Measurements from ENCODE around the gene CYFIP1.

Gene CYFIP1

DNA sequence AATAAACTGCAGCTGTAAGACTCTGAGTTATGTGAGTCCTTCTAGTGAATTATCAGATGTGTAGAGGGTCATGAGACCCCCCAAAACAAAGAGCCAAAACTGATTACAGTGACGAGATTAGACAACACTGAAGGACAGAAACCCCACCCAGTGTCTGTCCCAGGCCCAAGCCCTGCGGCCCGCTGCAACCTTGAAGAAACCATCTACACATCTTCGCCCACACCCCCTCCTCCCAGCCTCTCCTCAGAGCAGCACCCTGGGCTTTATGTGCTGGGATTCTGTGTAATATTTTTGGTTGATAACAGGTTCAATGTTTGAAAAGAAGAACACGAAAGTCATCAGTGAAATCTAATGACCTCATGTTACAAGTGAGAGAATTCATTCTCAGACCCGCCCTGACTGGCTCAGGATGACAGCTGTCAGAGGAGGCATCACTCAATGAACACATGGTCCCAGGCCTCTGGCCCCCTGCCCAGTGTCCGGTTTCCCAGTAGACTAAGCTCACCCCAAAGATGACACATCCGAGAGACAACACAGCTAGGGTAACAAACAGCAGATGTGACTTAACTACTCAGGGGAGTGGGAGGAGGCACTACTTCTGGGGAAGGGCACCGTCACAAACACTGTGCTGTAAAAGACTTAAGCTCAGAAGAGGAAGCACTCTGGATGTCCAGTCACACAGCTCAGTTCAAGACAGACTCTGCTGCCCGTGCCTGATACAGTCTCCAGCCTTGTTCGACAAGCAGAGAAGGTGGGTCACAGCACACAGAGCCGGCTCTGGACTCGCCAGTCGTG, 92.8 kb downstream of the CYFIP1 start:
- no peak for DNase-seq

DNA sequence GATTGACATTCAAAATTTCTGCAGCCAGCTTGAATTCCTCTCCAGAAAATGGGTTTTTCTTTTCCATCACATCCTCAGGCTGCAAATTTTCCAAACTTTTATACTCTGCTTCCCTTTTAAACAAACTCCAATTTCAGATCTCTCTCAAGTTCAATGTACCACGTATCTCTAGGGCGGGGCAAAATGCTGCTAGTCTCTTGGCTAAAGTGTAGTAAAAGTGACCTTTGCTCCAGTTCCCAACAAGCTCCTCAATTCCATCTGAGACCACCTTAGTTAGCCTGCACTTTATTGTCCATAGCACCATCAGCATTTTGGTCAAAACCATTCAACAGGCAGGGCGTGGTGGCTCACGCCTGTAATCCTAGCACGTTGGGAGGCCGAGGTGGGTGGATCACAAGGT, 95.0 kb downstream of the CYFIP1 start:
- no peak for DNase-seq

DNA sequence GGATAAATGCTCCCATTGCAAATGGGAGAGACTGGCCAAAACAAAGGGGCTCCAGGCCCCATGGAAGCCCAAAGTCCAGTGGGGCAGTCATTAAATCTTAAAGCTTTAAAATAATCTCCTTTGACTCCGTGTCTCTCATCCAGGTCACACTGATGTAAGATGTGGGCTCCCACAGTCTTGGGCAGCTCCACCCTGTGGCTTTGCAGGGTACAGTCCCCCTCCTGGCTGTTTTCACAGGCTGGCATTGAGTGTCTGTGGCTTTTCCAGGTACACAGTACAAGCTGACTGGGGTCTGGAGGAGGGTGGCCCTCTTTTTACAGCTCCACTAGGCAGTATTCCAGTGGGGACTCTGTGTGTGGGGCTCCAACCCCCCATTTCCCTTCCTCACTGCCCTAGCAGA, 95.8 kb downstream of the CYFIP1 start:
- no peak for DNase-seq

DNA sequence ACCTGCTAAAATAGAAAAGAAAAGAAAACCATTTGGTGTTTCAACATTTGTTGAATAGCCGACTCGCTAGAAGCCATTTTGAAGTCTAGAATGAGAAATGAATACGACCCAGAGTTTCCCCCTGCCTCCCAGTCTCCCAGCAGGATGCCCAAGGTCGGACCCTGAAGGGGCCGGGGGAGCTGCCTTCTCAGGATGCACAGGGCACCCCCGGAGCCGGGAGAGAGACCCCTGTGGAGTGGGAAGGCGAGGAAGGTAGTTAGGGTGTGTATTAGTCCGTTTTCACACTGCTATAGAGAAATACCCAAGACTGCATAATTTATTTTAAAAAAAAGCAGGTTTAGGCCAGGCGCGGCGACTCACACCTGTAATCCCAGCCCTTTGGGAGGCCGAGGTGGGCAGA, 97.0 kb downstream of the CYFIP1 start:
- no peak for DNase-seq

DNA sequence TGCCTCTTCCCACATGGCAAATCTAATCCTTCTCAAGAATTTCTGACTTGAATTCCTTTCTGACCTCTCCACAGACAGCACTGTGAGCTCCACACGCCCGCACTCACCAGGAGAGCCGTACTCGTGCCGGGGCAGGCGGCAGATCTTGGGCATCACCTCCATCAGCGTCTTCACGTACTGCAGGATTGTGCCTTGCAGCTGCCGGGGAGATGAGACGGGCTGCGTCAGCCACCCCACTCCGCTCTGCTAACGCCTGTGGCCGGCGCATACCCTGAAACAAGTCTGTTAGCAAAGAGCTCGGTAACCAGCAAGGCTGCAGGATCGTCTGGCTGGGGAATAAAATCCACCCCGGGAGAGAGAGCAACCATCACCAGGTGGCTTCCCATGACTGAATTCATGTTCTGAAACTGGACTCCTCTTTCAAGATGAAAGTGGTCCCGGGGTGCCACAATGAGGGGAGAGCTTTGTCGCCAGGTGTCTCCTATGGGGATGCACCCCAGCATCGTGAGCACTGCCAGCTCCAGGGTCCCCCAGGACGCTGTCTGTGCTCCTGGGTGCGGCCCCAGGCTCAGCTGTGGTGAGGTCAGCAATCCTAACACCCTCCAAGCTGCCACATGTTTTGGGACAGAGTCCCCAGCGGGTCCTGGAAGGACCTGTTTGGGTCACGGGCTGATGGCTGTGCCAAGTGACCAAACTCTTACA, 98.3 kb downstream of the CYFIP1 start:
- DNase-seq, result no peak

DNA sequence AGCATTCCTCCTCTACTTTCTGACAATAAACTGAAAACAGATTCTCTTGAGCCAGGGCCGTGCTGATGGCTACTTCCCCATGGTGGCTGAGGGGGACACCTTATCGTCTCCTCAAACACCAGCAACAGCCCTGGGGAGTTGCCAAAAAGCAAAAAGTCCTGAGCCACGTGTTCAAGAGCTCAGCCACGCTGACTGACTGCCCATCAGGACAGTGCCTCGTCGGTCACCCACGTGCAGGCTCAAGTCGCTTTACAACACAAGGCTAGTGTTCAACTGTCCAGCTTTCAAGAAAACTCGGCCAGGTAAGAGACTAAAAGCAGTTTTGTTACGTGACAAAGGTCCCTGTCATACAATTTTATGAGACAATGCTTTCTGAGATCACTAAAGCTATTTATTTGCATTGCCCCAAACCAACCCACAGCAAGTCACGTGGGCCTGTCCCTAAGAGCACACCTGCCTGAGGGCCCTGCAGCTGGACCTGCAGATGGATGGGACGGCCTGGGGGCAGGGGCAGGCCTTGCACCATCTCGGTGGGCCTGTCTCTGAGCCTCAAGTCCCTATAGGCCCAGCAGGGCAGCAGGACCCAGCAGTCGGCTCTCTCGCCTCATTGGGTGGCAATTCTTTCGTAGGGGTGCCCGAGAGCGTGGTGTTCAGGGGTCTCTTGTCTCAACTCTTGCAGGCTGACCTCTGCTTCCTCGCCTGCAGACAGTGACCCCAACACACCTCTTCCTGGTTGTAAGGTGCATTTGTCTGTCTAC, 99.0 kb downstream of the CYFIP1 start:
- no peak for DNase-seq

DNA sequence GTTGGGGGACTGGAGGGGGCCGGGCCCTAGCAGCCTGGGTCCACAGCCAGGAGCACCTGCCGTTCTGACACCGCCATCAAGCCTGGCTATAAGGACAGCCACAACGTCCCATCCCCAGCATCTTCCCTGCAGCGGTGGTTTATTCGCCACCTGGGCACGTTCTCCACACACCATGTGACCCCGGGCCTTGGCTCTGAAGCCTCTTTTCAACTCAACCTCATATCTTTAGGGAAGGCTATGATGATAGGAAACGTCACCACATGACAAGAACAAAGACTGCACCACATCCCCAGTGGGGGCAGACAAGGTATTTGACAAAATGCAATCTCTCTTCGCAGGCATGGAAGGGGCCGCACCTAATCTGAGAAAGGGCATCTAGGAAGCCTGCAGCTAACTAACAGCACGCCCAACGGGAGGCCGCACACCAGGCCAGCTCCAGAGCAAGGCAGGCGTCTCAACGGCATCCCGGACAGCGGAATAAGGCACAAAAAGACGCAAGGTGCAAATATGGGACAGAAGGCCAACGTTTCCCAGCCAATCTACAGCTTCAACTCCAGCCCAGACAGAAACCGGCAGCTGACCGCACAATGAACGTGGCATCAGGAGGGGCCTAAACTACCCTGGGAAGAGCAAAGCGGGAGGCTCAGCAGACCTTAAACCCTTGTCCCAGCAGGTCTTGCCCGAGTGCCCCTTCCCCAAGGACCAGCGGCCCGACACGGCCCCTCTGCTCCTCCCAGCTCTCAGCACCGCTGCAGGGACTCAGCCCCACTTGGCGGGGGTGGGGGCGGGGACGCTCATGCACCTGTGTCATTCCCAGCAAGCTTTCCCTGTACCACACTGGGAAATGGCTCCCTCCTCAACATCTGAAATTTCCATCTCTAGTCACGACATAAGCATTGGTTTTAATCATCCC, 99.8 kb downstream of the CYFIP1 start:
- no peak for DNase-seq

DNA sequence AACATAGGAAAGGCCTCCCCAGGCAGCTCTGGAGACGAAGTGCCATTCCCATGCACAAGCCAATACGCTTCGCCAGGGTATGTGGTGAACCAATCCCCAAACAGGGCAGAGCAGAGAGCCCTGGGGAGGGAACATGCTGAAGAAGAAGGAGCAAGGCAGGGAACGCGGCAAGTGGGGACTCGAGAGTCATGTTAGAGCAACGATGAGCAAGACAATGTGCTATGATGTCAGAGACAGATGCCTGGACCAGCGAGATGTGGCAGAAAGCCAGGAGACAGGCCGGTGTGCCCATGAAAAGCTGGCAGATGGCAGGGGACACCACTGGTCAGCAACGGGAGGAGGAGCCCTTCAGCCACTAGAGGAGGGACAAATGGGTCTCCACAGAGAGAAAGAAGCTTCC, 102.1 kb downstream of the CYFIP1 start:
- DNase-seq, result no peak

DNA sequence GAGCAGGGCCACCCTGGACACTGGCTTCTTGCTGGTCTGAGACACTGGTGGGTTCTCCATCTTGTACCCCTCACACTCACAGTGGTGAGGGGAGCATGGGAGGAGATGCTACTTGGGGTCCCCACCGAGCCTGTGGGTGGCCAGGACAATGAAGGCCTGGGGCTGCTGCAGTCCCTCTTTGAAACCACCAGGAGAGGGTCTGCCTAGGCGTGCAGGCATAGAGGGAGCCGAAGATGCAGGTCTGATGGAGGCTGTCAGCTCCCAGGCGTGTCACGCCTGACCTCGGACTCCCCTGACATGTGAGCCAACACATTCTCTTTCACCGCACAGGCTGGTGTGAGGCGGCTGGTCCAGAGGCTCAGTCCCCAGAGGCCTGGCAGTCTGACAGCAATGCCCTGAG, 102.6 kb downstream of the CYFIP1 start:
- DNase-seq, result no peak

DNA sequence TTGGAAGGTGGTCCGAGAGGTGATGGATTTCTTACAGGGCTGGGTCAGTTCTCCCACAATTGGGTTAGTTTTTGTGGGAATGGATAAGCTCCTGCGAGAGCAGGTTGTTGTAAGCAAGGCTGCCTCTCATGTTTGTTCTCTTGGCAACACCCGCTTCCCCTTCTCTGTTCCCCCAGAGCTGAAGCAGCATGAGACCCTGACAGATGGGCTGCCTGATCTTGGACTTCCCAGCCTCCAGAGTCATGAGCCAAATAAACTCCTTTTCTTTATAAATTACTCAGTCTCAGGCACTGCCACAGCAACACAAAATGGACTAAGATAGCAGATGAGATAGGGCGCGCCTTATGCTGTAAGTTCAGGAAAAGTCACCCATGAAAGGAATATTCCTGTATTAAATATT, 103.1 kb downstream of the CYFIP1 start:
- DNase-seq, result no peak

DNA sequence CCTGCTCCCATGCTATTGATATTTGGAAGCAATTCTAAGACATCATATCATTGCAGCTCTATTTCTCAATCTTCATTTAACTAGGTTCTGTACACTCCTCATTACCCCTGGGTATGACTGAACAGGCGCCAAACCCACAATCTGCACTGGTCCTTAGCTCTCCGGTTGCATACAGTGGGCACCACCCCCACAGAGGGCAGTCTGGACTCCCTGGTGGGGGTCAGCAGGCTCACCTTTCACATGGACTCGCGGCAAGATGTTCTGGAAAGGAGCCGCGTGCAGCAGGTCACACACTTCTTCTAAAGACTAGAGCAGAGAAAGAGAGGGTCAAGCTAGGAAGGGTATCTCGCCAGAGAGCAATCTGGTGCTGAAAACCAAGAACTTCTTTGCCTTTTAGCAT, 105.2 kb downstream of the CYFIP1 start:
- no peak for DNase-seq

DNA sequence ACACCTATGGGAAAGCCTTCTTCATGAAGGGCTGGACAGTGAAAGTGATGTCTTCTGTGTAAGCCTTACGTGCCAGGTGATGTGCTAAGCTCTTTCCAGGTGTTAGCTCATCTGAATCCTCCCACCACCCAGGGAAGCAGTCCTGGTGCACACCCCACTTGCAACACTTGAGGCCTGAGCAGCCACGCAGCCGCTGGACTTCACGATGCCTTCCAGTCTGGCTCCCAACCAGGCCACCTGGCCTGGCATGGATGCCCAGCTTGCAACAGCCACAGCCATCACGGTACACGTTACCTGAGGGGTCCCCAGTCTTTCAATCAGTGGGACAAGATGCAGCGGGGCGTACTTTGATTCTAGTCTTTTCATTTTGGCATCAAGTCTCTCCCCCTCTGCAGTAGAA, 105.9 kb downstream of the CYFIP1 start:
- DNase-seq, result no peak

DNA sequence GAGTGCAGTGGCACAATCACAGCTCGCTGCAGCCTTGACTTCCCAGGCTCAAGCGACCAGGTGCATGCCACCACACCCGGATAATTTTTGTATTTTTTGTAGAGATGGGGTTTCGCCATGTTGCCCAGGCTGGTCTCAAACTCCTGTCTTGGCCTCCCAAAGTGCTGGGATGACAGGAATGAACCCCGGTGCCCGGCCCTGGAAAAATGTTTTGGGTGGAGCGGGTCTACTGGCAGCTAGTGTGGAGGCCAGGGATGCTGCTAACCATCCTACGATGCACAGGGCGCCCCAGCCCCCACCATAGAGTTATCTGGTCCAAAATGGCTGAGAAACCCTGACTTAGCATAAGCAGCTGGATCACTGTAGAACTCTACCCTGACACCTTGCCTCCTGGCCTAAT, 106.3 kb downstream of the CYFIP1 start:
- DNase-seq, result no peak

DNA sequence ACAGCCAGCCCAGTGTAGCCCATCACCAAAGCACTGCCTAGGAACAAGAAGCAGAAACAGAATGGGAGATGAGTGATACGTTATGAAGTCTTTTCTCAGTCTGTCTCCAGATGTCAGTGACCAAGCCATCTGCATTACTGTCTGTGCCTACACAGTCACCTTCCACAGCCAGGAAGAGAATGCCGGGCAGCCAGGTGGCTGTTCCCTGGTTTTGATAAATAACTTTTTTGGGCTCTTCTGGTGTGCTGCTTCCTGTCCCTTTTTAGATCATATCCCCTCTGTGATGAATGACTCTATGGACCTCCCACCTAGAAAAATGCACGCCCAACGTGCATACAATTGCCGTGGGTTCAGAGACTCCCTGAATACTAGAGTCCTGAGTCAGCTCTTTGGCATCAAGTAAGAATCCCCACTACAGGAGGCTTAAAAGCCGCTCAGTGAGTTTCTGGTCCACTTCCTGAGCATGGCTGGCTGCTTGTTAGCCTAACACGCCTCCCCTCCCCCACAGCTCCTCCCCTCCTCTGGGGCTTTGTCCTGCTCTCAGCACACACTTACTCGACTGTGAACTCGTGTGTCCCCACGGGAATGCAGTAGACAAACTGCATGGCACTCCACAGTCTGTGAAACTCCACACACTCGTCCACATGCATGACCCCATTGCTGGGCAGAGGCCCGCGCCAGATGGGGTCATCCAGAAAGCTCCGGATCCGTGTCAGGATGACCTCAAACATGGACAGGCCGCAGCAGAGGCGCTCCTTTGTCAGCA, 107.0 kb downstream of the CYFIP1 start:
- no peak for DNase-seq

DNA sequence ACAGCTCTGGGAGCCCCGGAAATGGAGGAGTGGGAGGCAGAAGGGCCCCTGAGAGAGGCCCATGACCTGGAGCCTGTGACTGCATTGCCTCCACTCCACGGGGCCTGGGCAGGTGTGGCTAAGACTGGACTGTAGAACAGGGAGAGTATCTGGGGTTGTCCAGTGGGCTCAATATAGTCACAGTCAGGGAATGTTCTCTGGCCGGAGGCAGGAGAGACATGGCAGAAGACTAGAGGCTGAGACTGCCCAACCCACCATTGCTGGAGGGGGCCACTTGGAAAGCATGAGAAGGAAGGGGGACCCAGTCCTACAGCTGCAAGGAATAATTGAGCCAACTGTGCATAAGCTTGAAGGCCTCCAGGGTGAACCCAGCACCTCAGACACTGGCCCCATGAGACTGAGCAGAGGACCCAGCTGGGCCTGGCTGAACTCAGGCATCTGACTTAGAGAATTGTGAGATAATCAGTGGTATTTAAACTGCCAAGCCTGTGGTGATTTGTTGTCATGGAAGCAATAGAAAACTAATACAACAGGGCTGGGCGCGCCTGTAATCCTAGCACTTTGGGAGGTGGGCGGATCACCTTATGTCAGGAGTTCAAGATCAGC, 108.6 kb downstream of the CYFIP1 start:
- DNase-seq, result no peak

DNA sequence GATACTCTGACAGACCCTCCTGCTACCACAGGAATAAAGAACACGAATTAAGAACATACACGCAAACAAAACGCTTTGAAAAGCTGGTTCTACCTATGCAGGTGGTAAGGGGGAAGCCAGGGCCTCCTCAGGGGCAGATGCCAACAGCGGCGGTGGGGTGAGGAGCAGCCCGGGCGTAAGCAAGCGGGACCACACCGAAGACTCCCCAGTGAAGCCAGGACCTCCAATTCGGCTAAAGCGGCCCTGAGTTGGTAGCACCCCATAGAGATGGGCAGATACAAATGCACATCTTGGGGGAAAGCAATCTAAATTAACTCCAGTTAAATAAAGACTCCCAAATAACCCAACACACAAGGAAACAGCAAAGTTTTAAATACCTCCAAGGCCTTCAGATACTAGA, 109.3 kb downstream of the CYFIP1 start:
- DNase-seq, result no peak

DNA sequence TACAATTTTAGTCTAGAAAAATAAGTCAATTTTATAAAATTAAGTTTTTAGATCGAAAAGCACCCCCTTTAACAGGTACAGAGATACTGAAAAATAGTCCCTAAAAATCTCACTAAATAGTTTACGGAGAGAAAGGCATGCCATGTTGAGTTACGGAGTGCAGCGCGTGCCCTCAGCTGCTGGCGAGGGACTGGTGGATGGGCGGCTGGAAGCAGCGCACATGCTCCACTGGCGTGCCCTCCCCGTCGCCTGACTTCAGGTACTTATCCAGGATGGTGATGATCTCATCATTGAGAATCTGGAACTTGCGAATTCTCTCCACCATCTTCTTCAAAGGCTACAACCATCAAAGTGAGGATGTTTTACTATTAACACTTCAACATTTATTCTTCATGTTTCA, 110.3 kb downstream of the CYFIP1 start:
- no peak for DNase-seq

DNA sequence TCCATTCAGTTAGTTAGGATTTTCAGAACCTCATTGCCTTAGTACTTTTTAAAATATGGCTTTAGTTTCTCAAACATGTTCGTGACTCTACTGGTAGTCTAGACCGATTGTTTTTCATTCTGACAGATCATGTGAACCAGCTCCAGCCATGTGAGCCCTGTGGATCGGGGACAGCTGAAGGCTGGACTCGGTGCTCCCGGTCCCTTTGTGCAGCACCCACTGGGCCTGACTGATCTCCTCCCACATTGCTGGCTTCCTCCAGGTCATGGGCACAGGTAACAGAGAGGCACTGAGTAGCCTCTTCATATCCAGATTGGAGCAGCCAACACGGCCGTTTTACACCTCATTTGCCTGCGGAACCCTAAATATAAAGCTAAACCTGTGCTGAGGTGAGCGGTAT, 111.2 kb downstream of the CYFIP1 start:
- DNase-seq, result no peak

DNA sequence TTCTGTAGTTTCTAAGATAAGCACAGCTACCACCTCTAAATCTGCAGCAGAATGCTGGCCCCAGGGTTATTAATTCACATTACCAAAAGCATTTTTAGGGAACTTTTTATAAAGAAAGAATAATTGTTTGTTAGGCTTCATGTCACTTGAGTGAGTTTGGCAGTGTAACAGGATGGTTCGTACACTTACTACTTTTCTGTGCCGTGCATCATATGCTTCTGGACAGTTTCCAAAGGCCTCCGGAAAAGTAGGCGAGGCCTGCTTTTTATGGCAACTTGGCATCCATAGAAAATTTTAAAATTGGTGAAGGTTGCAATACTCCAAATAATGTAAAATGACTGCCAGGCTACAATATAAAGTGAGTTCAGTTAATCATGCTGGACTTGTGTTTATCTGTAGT, 111.7 kb downstream of the CYFIP1 start:
- no peak for DNase-seq

DNA sequence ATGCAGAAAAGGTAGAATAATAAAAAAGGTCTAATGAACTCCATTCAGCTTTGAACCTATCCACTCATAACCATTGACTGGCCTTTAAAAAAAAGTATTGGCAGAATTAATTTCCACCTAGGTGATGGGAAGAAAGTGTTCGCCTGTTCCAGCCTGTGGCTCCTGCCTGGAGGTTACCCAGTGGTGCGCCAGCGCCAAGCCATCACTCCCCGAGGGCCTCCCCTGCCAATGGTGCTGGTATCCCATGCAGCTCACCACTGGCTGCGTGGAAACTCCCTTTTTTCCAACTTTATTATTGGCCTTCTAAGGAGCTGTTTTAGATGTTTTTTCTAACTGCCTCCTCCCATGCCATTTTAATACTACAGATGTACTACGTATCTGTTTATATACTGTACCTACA, 112.3 kb downstream of the CYFIP1 start:
- no peak for DNase-seq

DNA sequence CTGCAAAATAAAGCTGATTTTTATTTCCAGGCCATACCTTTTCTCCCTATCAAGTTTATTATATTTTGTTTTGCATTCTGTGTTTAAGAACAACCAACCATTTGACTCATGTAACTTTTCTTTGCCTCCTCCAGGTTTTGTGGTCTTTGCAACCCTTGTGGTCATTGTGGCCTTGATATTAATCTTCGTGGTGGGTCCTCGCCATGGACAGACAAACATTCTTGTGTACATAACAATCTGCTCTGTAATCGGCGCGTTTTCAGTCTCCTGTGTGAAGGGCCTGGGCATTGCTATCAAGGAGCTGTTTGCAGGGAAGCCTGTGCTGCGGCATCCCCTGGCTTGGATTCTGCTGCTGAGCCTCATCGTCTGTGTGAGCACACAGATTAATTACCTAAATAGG, 114.1 kb downstream of the CYFIP1 start:
- DNase-seq, result no peak

DNA sequence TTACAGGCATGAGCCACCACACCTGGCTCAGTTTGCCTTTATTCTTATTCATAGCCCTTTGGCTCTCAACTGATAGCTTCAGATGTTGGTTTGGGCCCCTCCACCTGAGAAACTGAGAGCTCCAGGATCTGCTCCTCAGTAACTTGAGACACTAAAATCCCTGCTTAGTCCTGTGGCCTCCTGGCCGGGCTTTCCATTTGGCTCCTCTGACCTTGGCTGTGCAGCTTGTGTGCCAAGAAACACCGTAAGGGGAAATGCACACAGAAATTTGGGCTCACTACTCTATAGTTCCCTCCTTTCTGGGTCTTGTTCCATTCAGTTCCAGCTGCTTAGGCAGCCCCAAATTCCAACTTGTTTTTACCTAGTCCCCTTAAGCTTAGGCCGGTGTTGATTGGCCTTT, 116.8 kb downstream of the CYFIP1 start:
- no peak for DNase-seq
